GM21381 (cell line): Measurements from ENCODE around the gene USP53.
"Not testable (repeated sequence)": the region's sequence is repeated elsewhere in the genome, so short reads cannot be mapped to it uniquely, and the experiment has no call there.

Experiments used
- ATAC-seq: cut with Tn5 transposase; IDR thresholded peaks from one replicate; pipeline ENCODE4 v1.9.1; 2021; ENCODE audit warnings: mild to moderate bottlenecking, moderate library complexity; ENCODE audit not compliant: unreplicated experiment

Gene USP53

GRCh38 chr4:119227690-119228089 lies 15.2 kb downstream of the USP53 start:
- ATAC-seq, result no peak

DNA sequence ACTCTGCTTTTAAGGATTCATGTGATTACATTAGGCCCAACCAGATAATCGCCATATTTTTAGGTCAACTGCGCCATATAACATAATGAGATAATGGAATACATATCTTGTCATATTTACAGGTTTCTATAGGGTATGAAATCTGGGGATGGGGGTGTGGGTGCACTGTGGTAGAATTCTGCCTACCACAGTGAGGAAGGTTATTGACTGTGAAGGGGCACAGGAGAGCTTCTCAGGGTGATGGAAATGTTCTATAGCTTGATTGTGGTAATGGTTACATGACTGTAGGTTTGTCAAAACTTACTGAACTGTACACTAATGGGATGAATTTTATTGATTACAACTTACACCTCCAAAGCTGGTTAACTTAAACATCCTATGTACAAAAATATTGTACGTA lies 15.9 kb downstream of the USP53 start:
- ATAC-seq, result no peak

DNA sequence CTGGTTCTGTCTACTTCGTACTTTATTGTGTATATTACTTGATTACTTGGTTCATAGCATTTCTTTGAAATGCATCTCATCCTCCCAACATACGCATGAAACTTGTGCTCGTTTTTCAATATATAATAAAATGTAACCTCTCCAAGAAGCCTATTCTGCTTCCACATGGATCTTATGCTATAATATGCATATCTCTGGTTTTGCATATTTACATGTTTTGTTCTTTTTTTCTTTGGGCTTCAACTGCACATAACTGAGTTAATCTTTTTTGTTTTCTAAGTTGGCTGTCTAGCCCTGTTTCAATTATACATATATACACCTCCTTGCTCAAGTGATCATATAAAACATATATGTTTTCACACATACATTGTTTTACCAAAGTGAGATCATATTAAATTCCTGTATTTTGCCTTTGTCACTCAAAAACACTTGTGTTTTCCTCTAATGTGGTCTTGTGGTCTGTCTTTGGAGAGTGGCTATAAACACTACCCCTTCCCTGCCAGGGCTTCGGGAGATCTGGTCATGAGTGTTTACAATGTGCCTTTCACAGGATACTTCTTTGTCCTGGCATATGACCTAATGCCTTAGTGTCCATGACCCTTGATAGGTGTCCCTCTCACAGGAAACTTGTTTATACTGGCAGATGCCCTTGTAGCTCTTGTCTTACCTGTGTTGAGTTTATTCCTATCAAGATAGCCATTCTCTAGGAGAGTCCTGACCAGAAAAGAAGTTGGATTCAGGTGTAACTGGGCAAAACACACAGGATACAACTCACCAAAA lies 17.6 kb downstream of the USP53 start:
- no peak for ATAC-seq

DNA sequence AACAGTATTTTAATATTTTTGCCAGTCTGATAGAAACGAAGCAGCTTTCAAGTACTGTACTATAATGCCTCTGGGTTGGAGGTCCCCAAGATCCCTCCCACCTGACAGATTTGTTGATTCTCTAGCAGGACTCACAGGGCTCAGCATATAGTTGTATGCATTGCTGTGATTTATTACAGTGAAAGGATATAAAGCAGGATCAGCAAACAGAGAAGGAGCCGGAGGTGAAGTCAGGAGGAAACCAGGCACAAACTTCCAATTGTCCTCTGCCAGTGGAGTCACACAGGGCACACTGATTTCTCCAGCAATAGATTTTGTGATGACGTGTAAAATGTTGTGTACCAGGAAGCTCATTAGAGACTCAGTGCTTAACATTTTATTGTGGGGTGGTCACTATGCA lies 19.0 kb downstream of the USP53 start:
- no peak for ATAC-seq

DNA sequence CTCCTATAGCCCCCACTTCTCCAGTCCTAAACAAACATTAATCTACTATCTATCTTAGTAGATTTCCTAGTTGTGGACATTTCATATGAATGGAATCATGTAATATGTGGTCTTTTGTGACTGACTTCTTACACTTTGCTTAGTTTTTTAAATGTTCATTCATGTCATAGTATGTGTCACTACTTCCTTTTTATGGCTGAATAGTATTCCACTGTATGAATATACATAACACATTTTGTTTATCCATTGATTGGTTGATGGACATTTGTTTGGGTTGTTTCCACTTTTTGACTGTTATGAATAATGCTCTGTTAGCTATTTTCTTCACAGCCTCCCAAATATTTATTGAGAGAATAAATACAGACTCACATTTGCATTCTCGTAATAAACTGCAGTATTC lies 19.8 kb downstream of the USP53 start:
- ATAC-seq, result no peak

DNA sequence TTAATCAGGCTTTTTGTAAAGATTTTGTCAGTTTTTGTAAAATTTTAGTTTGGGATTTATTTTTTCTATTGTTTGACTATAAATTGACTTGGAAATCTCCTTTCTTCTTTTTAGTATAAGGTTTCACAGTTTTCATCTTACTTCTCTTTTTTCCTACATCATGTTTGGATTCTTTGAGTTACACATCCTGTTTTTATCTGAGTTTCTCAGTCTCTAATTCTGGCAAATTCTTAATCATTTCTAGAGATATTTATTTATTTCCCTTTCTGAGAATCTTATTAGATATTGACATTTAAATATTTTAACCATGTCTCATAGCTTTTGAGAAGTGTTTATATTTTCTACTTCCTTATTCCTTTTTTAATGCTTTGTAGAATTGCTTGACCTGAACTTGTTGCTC lies 20.7 kb downstream of the USP53 start:
- no peak for ATAC-seq

DNA sequence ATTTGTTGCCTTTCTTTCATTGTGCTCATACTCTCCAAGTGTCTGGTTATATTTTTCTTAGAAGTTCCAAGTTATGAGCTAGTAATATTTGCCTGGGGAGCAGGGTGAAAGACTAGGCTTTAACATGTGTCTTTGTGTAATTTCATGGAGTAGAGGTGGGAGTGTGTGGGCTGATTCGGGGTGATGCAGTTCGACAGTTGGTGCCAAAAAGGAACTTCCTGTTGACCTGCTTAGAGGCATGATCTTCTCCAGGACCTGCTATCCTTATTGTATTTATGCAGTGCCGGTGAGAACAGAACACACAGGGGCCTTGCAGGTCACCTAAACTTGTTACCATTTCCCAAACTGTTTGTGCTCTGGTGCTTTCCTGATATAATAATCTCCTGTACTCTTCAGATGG lies 21.2 kb downstream of the USP53 start:
- no peak for ATAC-seq

GRCh38 chr4:119237201-119237600 lies 24.7 kb downstream of the USP53 start:
- ATAC-seq, result no peak

DNA sequence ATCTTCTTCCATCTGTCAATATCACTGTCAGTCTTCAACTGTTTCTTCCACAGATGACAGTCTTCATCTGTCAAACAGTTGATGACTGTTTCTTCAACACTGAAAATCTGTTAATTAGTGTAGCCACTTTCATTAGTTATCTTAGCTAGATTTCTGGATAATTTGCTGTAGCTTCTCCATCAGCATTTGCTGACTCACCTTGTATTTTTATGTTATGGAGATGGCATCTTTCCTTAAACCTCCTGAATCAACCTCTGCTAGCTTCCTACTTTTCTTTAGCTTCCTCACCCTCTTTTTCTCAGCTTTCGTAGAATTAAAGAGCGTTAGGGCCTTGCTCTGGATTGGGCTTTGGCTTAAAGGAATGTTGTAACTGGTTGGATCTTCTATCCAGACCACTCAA lies 25.1 kb downstream of the USP53 start:
- ATAC-seq, result no peak

GRCh38 chr4:119238068-119238722 lies 25.7 kb downstream of the USP53 start:
- ATAC-seq, result peak; percentile 99

- ATAC-seq, result no peak
Observed at GRCh38 chr4:119240128-119240527, 27.6 kb downstream of the USP53 start.

DNA sequence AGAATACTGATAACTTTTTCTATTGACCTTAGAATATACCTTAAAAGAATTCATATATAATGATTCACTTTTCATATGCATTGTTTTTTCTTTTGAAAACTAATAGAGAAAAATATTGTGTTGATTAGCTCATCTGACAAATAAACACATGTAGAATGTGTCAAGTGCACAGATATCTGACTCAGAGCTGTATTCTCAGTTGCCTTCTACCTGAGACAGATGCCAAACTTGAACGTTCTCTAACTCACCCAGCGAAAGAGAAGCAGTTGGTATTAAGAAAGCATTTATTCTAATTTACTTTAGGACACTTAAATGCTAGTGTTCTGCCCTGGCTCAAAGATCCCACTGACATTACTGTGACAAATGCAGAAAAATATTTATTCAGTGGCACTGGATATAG lies 28.1 kb downstream of the USP53 start:
- no peak for ATAC-seq

GRCh38 chr4:119242417-119242816 lies 29.9 kb downstream of the USP53 start:
- no peak for ATAC-seq

DNA sequence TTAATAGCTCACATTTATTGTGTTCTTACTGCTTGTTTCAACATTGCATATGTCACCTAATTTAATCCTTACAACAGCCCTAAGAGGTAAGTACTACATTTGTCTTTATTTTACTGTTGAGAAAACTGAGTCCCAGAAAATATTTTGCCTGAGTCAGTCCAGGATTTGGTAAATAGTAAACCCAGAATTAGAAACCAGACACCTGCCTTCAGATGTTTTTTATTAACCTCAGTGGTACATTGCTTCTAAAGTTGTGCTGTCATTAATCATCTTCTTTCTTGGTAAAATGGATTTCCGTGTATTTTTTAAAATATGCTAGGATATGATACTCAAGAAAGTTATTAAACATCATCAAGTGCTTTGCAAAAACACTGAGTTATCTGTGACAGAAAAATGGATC lies 31.4 kb downstream of the USP53 start:
- ATAC-seq, result no peak

GRCh38 chr4:119244344-119244743 lies 31.8 kb downstream of the USP53 start:
- no peak for ATAC-seq

DNA sequence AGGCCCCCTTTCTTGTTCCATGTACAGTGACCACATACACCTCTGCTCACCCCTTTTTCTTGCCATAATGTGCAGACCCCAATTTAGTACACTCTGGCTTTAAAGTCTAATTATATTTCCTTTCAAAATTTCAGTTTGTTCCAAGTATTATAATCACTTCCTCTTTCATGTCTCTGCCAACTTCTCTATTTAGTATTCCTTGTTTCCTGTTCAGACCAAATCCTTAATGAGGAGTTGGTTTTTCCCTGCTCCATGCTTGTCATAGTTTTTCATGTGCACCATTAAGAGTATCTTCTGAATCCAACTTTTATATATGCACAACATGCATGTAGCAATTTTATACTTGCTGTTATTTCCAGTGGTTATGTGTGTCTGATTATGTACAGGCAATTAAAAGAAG lies 32.3 kb downstream of the USP53 start:
- ATAC-seq, result no peak

- no peak for ATAC-seq
Observed at GRCh38 chr4:119246177-119246733, 33.7 kb downstream of the USP53 start.

GRCh38 chr4:119251037-119251436 lies 38.5 kb downstream of the USP53 start:
- ATAC-seq, result not testable (repeated sequence)

DNA sequence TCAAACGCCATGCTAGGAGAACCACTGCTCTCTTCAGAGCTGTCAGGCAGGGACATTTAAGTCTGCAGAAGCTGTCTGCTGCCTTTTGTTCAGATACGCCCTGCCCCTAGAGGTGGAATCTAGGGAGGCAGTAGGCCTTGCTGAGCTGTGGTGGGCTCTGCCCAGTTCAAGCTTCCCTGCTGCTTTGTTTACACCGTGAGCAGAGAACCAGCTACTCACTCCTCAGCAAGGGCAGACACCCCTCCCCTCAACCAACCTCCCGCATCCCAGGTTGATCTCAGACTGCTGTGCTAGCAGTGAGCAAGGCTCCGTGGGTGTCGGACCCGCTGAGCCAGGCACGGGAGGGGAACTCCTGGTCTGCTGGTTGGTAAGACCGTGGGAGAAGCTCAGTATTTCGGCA lies 42.7 kb downstream of the USP53 start:
- not testable (repeated sequence) for ATAC-seq

DNA sequence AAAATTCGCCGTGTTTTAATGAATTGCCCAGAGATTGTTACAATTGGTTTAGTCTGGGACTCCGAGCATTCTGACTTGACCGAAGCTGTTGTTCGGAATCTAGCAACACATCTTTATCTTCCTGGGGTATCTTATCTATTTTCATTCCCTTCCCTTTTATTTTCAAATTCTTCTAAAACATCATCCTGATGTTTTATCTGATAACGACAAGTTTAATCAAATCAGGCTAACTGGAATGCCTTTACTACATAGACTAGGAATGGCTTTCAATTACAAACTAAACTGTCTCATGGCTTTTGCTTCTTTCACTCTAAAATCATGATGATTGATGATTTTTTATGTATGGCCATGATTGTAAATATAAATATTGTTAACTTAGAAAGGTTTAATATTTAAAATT lies 48.0 kb downstream of the USP53 start:
- ATAC-seq, result no peak

GRCh38 chr4:119261986-119262385 lies 49.5 kb downstream of the USP53 start:
- no peak for ATAC-seq

DNA sequence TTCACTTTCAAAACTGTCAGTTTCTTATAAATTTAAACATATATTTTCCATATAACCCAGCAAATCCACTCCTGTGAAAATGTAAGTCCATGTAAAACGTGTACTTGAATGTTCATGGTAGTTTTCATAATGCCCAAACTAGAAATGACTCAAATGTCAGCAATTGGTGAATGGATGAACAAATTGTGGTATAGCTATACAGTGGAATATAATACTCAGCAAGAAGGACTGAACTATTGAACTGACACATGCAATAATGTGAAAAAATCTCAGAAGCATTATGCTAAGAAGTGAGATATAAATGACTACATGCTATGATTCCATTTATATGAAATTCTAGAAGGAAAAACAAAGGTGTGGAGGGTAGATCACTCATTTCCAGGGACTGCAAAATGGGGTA lies 52.2 kb downstream of the USP53 start:
- ATAC-seq, result no peak
